ENCODE measurements around the gene TPRG1L.

TPRG1L gene

GRCh38 chr1:3630161-3630611 is 5.4 kb downstream of the TPRG1L start:
- no peak for DNase-seq

DNA sequence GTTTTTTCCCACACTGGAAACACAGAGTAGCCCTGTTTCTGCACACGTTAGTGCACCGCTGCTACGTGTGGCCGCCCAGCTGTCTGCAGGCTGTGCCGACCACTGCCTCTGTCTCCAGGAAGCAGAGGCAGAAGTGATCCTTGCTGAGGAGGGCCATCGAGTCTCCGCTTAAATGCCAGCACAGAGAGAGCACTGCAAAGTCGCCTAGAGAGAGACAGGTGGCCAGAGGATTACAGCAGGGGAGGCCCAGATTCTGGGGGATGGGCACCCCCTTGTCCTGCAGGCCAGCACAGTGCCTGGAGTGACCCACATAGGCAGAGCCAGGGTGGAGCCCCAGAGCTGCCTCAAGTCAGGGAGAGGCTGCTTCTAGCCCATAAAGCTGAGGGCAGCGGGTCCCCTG is 6.1 kb downstream of the TPRG1L start:
- no peak for DNase-seq

- no peak for DNase-seq
Measured at GRCh38 chr1:3631320-3632260, 6.8 kb downstream of the TPRG1L start.

DNA sequence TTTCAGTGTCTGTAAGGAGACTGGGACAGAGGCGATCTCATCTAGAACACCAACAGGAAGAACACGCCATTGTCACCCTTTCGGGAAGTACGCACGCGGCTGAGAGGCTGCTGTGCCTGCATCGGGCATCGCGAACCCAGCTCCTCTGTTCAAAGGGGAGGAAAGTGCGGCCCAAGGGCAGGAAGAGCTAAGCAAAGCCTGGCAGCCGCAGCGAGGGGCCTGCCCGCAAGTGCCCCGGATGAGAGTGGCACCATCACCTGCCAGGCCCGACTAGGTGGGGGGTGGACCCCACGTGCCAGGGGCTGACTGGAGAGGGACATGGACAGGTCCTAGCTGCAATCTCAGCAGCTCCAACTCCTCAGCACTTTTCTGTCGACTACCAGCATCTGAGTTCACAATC is 7.5 kb downstream of the TPRG1L start:
- no peak for DNase-seq

DNA sequence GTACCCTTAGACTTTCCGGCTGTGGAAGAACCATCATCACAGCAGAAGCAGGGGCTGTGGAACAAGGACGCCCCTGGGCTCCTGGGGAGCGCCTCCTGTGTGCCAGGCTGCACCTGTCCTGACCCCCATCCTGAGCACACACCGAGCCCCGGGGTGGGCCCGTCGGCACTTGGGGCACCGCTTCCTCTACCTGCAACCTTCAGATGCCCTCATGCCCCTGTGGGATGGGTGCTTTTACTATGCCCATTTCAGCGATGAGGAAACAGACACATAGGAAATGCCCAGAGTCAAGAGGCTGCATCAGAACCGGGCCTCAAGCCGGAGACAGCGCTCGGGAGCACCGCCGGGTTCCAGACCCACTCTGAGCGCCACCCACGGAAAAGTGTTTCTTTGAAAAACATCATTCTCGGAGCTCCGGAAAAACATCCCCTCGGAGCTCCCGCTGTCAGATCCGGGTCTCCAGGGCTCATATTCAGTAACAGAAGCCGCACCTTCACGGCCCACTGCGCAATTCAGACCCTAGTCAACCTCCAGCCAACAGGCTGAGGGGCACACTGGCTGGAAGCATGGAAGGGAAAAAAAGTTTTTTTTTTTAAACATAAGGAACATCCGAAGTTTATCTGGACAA is 8.0 kb downstream of the TPRG1L start:
- no peak for DNase-seq

- DNase-seq: no peak
Measured at GRCh38 chr1:3633344-3634058, 8.7 kb downstream of the TPRG1L start.

DNA sequence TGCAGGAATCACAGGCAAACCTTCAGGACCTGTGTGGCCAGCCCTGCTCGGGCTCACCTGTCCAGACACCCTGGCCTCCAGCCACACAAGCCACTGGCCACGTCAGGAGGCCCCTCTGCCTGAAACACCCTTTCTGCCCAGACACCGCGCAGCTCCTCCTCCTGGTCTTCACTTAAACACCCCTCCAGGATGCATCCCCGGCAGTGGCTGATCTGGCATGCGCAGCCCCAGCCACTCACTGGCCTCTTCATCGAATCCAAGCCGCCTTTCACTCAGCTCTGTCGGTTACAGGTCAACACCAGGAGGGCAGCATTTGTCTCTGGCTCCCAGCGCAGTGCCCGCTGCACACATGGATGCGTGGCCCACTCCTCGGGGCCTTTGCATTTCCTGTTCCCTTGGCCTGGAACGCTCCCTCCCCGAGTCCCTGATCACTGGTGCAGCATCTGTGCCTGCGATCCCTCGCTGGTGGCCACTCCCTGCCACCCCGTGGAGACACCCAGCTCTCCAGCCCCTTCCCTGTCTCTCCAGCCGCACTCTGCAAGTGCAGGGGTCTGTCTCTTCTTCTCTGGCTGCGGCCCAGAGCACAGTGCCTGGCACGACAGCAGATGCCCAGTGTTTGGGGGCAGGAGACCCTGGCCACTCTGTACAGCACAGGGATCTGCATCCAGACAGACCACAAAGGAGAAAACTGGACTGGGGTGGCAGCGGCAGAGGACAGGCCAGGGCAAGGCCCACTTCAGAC is 9.4 kb downstream of the TPRG1L start:
- DNase-seq: no peak

- DNase-seq: no peak
Measured at GRCh38 chr1:3636080-3636479, 11.3 kb downstream of the TPRG1L start.

GRCh38 chr1:3636531-3636930 is 11.7 kb downstream of the TPRG1L start:
- no peak for DNase-seq

GRCh38 chr1:3638027-3638426 is 13.2 kb downstream of the TPRG1L start:
- no peak for DNase-seq

- no peak for DNase-seq
Measured at GRCh38 chr1:3638676-3639075, 13.9 kb downstream of the TPRG1L start.

DNA sequence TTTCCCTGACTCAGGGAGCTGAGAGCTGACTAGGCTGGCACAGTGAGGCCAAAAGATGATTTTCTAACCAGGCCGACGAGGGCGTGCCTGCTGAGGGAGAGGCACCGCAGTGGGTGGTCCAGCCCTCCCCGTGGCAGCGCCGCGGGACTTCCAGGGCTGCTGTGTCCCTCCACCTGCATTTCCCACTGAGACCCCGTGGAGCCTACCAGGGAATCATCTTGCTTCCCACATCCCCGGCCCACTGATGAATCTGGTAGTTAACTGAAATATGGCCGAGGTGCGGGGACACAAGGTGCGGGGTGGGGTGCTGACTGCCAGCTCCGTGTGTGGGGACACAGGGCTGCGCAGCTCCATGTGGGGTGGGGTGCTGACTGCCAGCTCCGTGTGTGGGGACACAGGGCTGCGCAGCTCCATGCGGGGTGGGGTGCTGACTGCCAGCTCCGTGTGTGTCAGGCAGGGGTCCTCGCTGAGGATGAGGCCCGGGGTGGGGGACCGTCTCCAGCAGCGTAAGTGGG is 14.6 kb downstream of the TPRG1L start:
- no peak for DNase-seq

- DNase-seq: no peak
Measured at GRCh38 chr1:3640121-3640837, 15.5 kb downstream of the TPRG1L start.

GRCh38 chr1:3641046-3641760 is 16.4 kb downstream of the TPRG1L start:
- DNase-seq: no peak

- no peak for DNase-seq
Measured at GRCh38 chr1:3641816-3642215, 17.0 kb downstream of the TPRG1L start.

- DNase-seq: no peak
Measured at GRCh38 chr1:3642919-3643675, 18.3 kb downstream of the TPRG1L start.

- DNase-seq: no peak
Measured at GRCh38 chr1:3644273-3644672, 19.5 kb downstream of the TPRG1L start.

DNA sequence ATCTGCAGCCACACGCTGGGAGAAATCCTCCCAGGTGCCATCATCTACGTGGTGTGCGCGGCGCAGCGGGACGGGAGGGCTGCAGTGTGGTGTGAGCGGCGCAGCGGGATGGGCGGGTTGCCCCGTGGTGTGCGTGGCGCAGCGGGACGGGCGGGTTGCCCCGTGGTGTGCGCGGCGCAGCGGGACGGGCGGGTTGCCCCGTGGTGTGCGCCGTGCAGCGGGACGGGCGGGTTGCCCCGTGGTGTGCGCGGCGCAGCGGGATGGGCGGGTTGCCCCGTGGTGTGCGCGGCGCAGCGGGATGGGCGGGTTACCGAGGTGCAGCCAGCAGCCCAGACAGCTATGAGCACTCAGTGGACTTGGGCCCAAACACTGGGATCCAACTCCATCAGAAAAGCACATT is 20.4 kb downstream of the TPRG1L start:
- DNase-seq: no peak

GRCh38 chr1:3645666-3646355 is 21.0 kb downstream of the TPRG1L start:
- DNase-seq: no peak

DNA sequence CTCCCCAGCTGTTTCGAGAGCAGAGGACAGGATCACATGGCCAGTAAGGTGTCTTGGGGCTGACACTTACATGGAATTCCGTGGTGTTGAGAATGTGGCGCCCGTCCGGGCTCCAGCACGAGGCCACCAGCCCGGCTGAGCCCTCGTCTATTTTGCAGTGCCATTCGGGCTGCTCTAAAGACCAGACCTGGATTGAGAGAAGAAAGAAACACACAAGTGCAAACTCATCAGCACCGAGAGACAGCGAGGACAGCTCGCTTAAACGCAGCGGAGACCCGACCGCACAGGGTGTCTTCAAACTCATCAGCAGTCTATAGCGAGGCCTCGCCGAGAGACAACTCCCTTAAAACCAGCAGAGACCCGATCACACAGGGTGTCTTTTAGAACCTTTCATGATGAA is 21.8 kb downstream of the TPRG1L start:
- DNase-seq: no peak
